ENCODE measurements around the gene OMA1.

- TF ChIP-seq CTCF (IDR thresholded peaks at IDR 0.05; ENCODE audit: low read length) (no peak), EZH2 (IDR thresholded peaks at IDR 0.05; ENCODE audit: borderline replicate concordance, low read length) (no peak)
Observed at GRCh38 chr1:58457023-58457635, 89.4 kb downstream of the OMA1 start.
